Natural killer cell (primary cell): ENCODE measurements around the gene NOG. TPM values are rescaled to one million over a fixed set of nuclear protein-coding genes. Genes with fewer than 3 reads are reported as not detected.

ENCODE experiments used
- ATAC-seq, 3 donors: fragments of 150-1000 bp in 2 of 3; fragments of 200-7000 bp in 1 of 3; cut with Tn5 transposase; 1 replicate in 1 of 3; 2 replicates in 2 of 3; pipeline ENCODE4 v1.10.0; 2021; ENCODE audit warnings: mild to moderate bottlenecking in 2 of 3, moderate library complexity in 2 of 3
- DNase-seq, 2 donors: peaks; one replicate each; pipeline versions ENCODE4 v3.0.0 to v3.0.0-alpha.2; 2013 to 2021; ENCODE audit warnings: mixed read lengths in 1 of 2
- H3K27ac ChIP-seq: one replicate; pipeline ENCODE4 v1.5.1; 2013; ENCODE audit warnings: mild to moderate bottlenecking, low read length
- H3K27me3 ChIP-seq: one replicate; pipeline ENCODE4 v1.6.1; 2013; ENCODE audit warnings: low read length; ENCODE audit not compliant: control insufficient read depth, insufficient read depth
- H3K36me3 ChIP-seq: one replicate; pipeline ENCODE4 v1.6.1; 2013; ENCODE audit warnings: low read length; ENCODE audit not compliant: control insufficient read depth, insufficient read depth
- H3K4me1 ChIP-seq: one replicate; pipeline ENCODE4 v1.6.1; 2013; ENCODE audit warnings: low read length; ENCODE audit not compliant: control insufficient read depth, insufficient read depth
- H3K4me3 ChIP-seq: one replicate; pipeline ENCODE4 v1.5.1; 2013; ENCODE audit warnings: low read length
- H3K9me3 ChIP-seq: one replicate; pipeline ENCODE4 v1.6.1; 2013; ENCODE audit warnings: low read length; ENCODE audit not compliant: control insufficient read depth, insufficient read depth
- H3K27ac Mint-ChIP-seq, 2 donors: one replicate each; pipeline ENCODE4 v1.8.0; 2022; ENCODE audit warnings: mild to moderate bottlenecking in 2 of 2, mixed read lengths in 2 of 2, moderate library complexity in 1 of 2
- H3K27me3 Mint-ChIP-seq, 2 donors: one replicate each; pipeline ENCODE4 v1.8.0; 2022; ENCODE audit warnings: low read depth in 2 of 2, mixed read lengths in 2 of 2
- H3K36me3 Mint-ChIP-seq: one replicate; pipeline ENCODE4 v1.8.0; 2022; ENCODE audit warnings: mixed read lengths
- H3K4me1 Mint-ChIP-seq, 2 donors: one replicate each; pipeline ENCODE4 v1.8.0; 2022; ENCODE audit warnings: mixed read lengths in 2 of 2
- H3K4me3 Mint-ChIP-seq: one replicate; pipeline ENCODE4 v1.8.0; 2022; ENCODE audit warnings: mild to moderate bottlenecking, moderate library complexity, mixed read lengths
- H3K9me3 Mint-ChIP-seq, 2 donors: one replicate each; pipeline ENCODE4 v1.8.0; 2022; ENCODE audit warnings: mixed read lengths in 2 of 2
- WGBS: methylation state at CpG from one replicate; pipeline ENCODE4 v1.1.7; 2013; ENCODE audit warnings: missing lambda C conversion rate; ENCODE audit not compliant: insufficient coverage; 5-methylcytosine and 5-hydroxymethylcytosine counted together
- intact Hi-C: fragments of 100-400 bp; cut with micrococcal nuclease; formaldehyde crosslinking; loops from one replicate; pipeline ENCODE4 v1.14.2; 2022
- total RNA-seq, 4 donors: library from RNA; stranded (reverse); fragments of 120-200 nt in 1 of 4; gene quantifications; one replicate each; pipeline versions ENCODE4 v1.2.3 to v1.2.4, GENCODE V29; 2013 to 2022
- TF ChIP-seq, protein P1 (sequence below): fragments of 200-600 bp; IDR thresholded peaks from one replicate; pipeline ENCODE4 v1.8.0; 2022; ENCODE audit warnings: antibody characterized with exemption

Gene NOG
- total RNA-seq, 3 donors from 2014 or later (not counting 1 experiment from before 2014, with no cell fraction given): 0.19 to 0.77 (median 0.38) TPM

DNA sequence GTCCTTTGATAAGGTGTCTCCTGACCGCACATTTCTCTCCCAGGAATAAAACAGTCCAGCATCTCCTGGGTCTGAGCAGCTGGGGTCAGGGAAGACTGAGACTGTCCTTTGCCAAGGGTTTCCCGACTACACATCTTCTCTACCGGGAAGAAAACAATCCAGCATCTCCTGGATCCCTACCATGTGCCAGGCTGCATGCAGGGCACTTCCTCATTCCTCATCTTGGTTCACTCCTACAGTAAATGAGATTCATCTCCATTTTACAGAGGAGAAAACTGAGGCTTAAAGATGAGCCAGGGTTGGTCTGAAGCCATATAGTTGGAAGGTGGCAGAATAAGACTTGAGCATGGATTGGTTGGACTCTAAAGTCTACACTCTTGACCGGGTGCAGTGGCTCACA is 36.7 kb downstream of the NOG start:
- Histone ChIP-seq H3K36me3 (no peaks in the 10 kb centered on the region), H3K4me1 (no peaks in the 10 kb centered on the region), H3K27me3 (no peaks in the 10 kb centered on the region), H3K27ac (no peak overlapping the region), H3K9me3 (no peaks in the 10 kb centered on the region), H3K4me3 (no peak overlapping the region)
- Mint-ChIP-seq H3K4me3 (no peak overlapping the region), H3K4me1 (no peaks in the 10 kb centered on the region), H3K27ac (no peak overlapping the region), H3K9me3 (no peaks in the 10 kb centered on the region), H3K27me3 (peaks cover 13 to 23% of the 10 kb centered on the region in 2 donors), H3K36me3 (no peaks in the 10 kb centered on the region)
- DNase-seq (no peak), ATAC-seq (no peak)
- 91% methylated on average over 4 of the region's 4 CpGs for WGBS
- TF ChIP-seq, protein P1, sequence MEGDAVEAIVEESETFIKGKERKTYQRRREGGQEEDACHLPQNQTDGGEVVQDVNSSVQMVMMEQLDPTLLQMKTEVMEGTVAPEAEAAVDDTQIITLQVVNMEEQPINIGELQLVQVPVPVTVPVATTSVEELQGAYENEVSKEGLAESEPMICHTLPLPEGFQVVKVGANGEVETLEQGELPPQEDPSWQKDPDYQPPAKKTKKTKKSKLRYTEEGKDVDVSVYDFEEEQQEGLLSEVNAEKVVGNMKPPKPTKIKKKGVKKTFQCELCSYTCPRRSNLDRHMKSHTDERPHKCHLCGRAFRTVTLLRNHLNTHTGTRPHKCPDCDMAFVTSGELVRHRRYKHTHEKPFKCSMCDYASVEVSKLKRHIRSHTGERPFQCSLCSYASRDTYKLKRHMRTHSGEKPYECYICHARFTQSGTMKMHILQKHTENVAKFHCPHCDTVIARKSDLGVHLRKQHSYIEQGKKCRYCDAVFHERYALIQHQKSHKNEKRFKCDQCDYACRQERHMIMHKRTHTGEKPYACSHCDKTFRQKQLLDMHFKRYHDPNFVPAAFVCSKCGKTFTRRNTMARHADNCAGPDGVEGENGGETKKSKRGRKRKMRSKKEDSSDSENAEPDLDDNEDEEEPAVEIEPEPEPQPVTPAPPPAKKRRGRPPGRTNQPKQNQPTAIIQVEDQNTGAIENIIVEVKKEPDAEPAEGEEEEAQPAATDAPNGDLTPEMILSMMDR: no peak
- intact Hi-C loops: no loop called here

DNA sequence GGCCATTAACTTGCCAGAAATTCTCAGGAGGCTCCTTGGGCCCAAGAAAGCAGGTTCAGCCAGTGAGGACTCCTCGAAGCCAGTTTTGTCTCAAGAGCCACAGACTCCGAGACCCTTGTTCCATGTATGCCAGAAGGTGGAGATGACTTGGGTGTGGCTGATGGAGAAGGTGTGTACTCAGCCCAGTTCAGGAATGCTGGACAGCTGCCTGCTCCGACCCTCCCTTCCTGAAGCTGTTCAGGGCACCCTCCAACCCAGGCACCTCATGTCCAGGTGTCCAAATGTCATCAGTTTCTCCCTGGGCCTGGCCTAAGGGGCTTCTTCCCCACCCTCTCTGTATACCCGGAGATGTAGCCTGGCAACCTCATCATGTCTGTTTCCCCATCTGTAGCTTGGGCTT is 40.2 kb downstream of the NOG start:
- Histone ChIP-seq H3K4me1 (no peaks in the 10 kb centered on the region), H3K4me3 (no peak overlapping the region), H3K9me3 (no peaks in the 10 kb centered on the region), H3K36me3 (no peaks in the 10 kb centered on the region), H3K27ac (no peak overlapping the region), H3K27me3 (peaks cover 3% of the 10 kb centered on the region)
- Mint-ChIP-seq H3K36me3 (no peaks in the 10 kb centered on the region), H3K27ac (no peak overlapping the region), H3K27me3 (peaks cover 19 to 29% of the 10 kb centered on the region in 2 donors), H3K9me3 (no peaks in the 10 kb centered on the region), H3K4me3 (no peak overlapping the region), H3K4me1 (no peaks in the 10 kb centered on the region)
- TF ChIP-seq, protein P1: no peak
- DNase-seq (no peak), ATAC-seq (no peak)
- WGBS: 83% methylated on average over 4 of the region's 4 CpGs
- intact Hi-C loops: no loop called here

DNA sequence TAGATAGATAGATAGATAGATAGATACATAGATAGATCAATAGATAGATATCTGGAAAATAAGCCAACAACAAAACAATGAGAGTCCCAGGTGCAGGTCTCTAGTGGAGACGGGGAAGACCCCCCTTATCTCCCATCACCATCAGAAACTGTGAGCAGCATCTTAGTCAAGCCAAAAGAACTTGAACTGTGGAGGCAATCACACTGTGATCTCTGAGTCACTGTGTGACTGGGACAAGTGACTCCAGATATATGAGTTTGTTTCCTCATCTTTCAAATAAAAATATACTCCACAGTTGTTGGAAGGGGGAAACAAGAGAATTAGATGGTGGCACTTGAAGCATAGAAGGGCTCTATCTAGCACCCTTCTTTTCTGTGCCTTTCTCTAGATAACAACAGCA is 42.1 kb downstream of the NOG start:
- no peak overlapping the region for H3K27ac ChIP-seq
- H3K27me3 Mint-ChIP-seq: peaks cover 21 to 28% of the 10 kb centered on the region in 2 donors
- H3K4me3 ChIP-seq: no peak overlapping the region
- ATAC-seq: no peak
- no peaks in the 10 kb centered on the region for H3K4me1 Mint-ChIP-seq
- intact Hi-C loops: no loop called here
- no peaks in the 10 kb centered on the region for H3K36me3 Mint-ChIP-seq
- DNase-seq: no peak
- no peaks in the 10 kb centered on the region for H3K9me3 ChIP-seq
- H3K27ac Mint-ChIP-seq: no peak overlapping the region
- H3K36me3 ChIP-seq: no peaks in the 10 kb centered on the region
- TF ChIP-seq, protein P1: no peak
- peaks cover 3% of the 10 kb centered on the region for H3K27me3 ChIP-seq
- H3K4me3 Mint-ChIP-seq: no peak overlapping the region
- 100% methylated on average over 1 of the region's 1 CpG for WGBS
- H3K9me3 Mint-ChIP-seq: no peaks in the 10 kb centered on the region
- no peaks in the 10 kb centered on the region for H3K4me1 ChIP-seq

DNA sequence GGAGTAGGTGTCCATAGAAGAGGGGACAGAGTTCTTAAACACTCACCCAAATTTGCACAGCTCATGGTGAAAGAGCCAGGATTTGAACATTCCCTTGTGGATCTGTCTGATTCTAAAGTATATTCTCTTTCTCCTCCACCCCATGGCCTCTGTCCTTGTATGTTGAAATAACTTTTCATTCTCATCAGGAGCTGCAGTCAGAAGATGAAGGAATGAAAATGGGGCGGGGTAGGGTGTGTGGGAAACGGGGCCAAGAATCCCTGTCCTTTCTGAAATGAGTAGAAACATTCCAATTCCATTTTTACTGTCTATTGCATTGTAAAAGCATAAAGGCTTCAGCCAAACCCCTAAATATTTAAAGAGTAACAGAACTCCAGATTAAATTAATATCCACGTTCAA is 42.8 kb downstream of the NOG start:
- Histone ChIP-seq H3K4me1 (no peaks in the 10 kb centered on the region), H3K27me3 (peaks cover 3% of the 10 kb centered on the region), H3K4me3 (no peak overlapping the region), H3K27ac (no peak overlapping the region), H3K36me3 (no peaks in the 10 kb centered on the region), H3K9me3 (no peaks in the 10 kb centered on the region)
- TF ChIP-seq, protein P1: no peak
- intact Hi-C loops: no loop called here
- Mint-ChIP-seq H3K27ac (no peak overlapping the region), H3K4me1 (no peaks in the 10 kb centered on the region), H3K36me3 (no peaks in the 10 kb centered on the region), H3K4me3 (no peak overlapping the region), H3K27me3 (peaks cover 22 to 32% of the 10 kb centered on the region in 2 donors), H3K9me3 (no peaks in the 10 kb centered on the region)
- 60% methylated on average over 1 of the region's 3 CpGs for WGBS
- DNase-seq (no peak), ATAC-seq (no peak)
